Keratinocyte (primary cell): Measurements from ENCODE around the gene TAF1B. TPM values are rescaled to one million over a fixed set of nuclear protein-coding genes. Genes with fewer than 3 reads are reported as not detected.

ENCODE experiments used
- DNase-seq: peaks from one replicate; pipeline ENCODE4 v3.0.0-alpha.2; 2011; ENCODE audit warnings: low read depth, missing footprints, low spot score
- FAIRE-seq: peaks from 2 replicates; lab custom pipeline; 2011; peaks lifted over from hg19 to GRCh38; lab: Jason Lieb, UNC
- H2AFZ ChIP-seq: 2 replicates; pipeline ENCODE4 v1.6.0; 2012; ENCODE audit warnings: low read length, control low read depth, inconsistent platforms; ENCODE audit not compliant: control insufficient read depth
- H3K27ac ChIP-seq: 2 replicates; pipeline ENCODE4 v1.5.1; 2011; ENCODE audit warnings: low read length; ENCODE audit not compliant: control insufficient read depth, insufficient read depth
- H3K27me3 ChIP-seq: 3 replicates; pipeline ENCODE4 v1.6.0; 2011; ENCODE audit warnings: low read length; ENCODE audit not compliant: control insufficient read depth, insufficient read depth; ENCODE audit errors: extremely low read depth
- H3K36me3 ChIP-seq, 2 experiments: 2 replicates in 1 of 2; 3 replicates in 1 of 2; pipeline ENCODE4 v1.5.1; 2011; ENCODE audit warnings: low read length in 2 of 2, mild to moderate bottlenecking in 1 of 2; ENCODE audit not compliant: control insufficient read depth in 2 of 2, insufficient read depth in 2 of 2; ENCODE audit errors: extremely low read depth in 1 of 2
- H3K4me1 ChIP-seq: 3 replicates; pipeline ENCODE4 v1.5.1; 2011; ENCODE audit warnings: low read length; ENCODE audit not compliant: control insufficient read depth, insufficient read depth; ENCODE audit errors: extremely low read depth
- H3K4me2 ChIP-seq: 3 replicates; pipeline ENCODE4 v1.6.0; 2011; ENCODE audit warnings: low read depth, low read length; ENCODE audit not compliant: control insufficient read depth, insufficient read depth; ENCODE audit errors: extremely low read depth
- H3K4me3 ChIP-seq, 3 experiments: fragments of 200-600 bp in 1 of 3; sonication (generic) in 1 of 3; 2 replicates in 2 of 3; 3 replicates in 1 of 3; pipeline ENCODE4 v1.5.1; 2011 to 2016; ENCODE audit warnings: low read length in 3 of 3, mild to moderate bottlenecking in 3 of 3, control low read depth in 2 of 3, inconsistent platforms in 1 of 3, low read depth in 1 of 3, mixed read lengths in 1 of 3, mixed run types in 1 of 3, moderate library complexity in 1 of 3; ENCODE audit not compliant: control insufficient read depth in 2 of 3, insufficient read depth in 2 of 3; ENCODE audit errors: extremely low read depth in 1 of 3
- H3K79me2 ChIP-seq: 2 replicates; pipeline ENCODE4 v1.6.0; 2012; ENCODE audit warnings: low read length; ENCODE audit not compliant: control insufficient read depth, insufficient read depth
- H3K9ac ChIP-seq: 3 replicates; pipeline ENCODE4 v1.6.0; 2011; ENCODE audit warnings: low read length; ENCODE audit not compliant: control insufficient read depth, insufficient read depth; ENCODE audit errors: extremely low read depth
- H3K9me1 ChIP-seq: 3 replicates; pipeline ENCODE4 v1.6.0; 2011; ENCODE audit warnings: low read length; ENCODE audit not compliant: control insufficient read depth, insufficient read depth; ENCODE audit errors: extremely low read depth
- H3K9me3 ChIP-seq: 2 replicates; pipeline ENCODE4 v1.5.1; 2012; ENCODE audit warnings: low read depth, low read length; ENCODE audit not compliant: control insufficient read depth
- H4K20me1 ChIP-seq: 3 replicates; pipeline ENCODE4 v1.6.0; 2011; ENCODE audit warnings: low read length; ENCODE audit not compliant: control insufficient read depth, insufficient read depth; ENCODE audit errors: extremely low read depth
- EZH2 ChIP-seq: IDR thresholded peaks from one replicate; pipeline ENCODE4 v1.6.1; 2012; ENCODE audit warnings: inconsistent platforms, mild to moderate bottlenecking, low read length, moderate library complexity
- dilution Hi-C: fragments of 300-500 bp; cut with MboI; formaldehyde crosslinking; loops from one replicate; pipeline ENCODE4 v1.7.0; 2020; ENCODE audit warnings: low sequenced_read_pairs; ENCODE audit not compliant: extremely low pct_ligation_motif_present
- polyA plus RNA-seq, 5 experiments: library from polyadenylated mRNA; depleted of rRNA in 3 of 5; stranded (reverse) in 3 of 5; stranded (forward) in 1 of 5; unstranded in 1 of 5; fragments of >200 nt; gene quantifications; 1 replicate in 1 of 5; 2 replicates in 3 of 5; 3 replicates in 1 of 5; pipeline versions ENCODE4 v1.2.1 to v1.2.3, GENCODE V29; 2011 to 2012; ENCODE audit warnings: missing spikeins in 2 of 5, low read depth in 1 of 5, low replicate concordance in 1 of 5
- TF ChIP-seq, protein P1 (sequence below), 3 experiments: IDR thresholded peaks in 1 of 3; conservative IDR thresholded peaks in 1 of 3; optimal IDR thresholded peaks in 1 of 3; 2 replicates in 2 of 3; 3 replicates in 1 of 3; pipeline versions ENCODE3 to v1.5.1; 2011; ENCODE audit warnings: low read length in 3 of 3, mild to moderate bottlenecking in 3 of 3, moderate library complexity in 2 of 3, control low read depth in 1 of 3, inconsistent platforms in 1 of 3; ENCODE audit not compliant: insufficient read depth in 2 of 3; ENCODE audit errors: extremely low read depth in 1 of 3

TAF1B gene
- polyA plus RNA-seq, 1 donor (not counting 4 experiments of a cell fraction or from before 2014, with no cell fraction given), result 16.5 TPM

DNA sequence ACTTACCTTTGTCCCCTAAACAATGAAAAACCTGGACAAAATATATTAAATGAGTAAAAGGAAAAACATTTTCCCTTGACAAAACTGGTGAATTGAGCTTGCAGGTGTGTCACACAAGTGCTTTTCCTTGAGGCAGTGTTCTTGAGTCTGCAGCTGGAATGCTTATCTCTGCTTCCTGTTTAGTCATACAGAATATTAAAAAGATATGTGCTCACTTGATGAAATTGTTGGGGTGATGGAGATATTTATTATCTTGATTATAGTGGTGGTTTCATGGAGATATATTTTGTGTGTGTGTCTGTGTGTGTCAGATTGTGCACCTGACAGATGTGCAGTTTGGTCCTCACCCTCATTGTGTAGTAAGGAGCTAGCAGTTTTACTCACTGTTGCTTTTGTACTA lies 3.3 kb downstream of the TAF1B start:
- no peaks in the 10 kb centered on the region for H3K9me1 ChIP-seq
- peak; percentile 68 for FAIRE-seq
- dilution Hi-C loops, result no loop called here
- H3K9ac ChIP-seq, result peak overlapping the region; percentile 13
- no peaks in the 10 kb centered on the region for H4K20me1 ChIP-seq
- H3K4me2 ChIP-seq, result peak overlapping the region; percentile 93
- H3K36me3 ChIP-seq, result peaks cover 4 to 12% of the 10 kb centered on the region in 2 experiments
- peaks cover 12% of the 10 kb centered on the region for H3K79me2 ChIP-seq
- peak overlapping the region; percentile 83 for H3K27ac ChIP-seq
- H3K9me3 ChIP-seq, result no peaks in the 10 kb centered on the region
- peak; percentile 49 for DNase-seq
- H3K4me3 ChIP-seq, result peak overlapping the region in 2 of 3 experiments; percentile 8 to 50
- no peaks in the 10 kb centered on the region for H3K27me3 ChIP-seq
- H3K4me1 ChIP-seq, result peaks cover 40% of the 10 kb centered on the region
- TF ChIP-seq, protein P1, sequence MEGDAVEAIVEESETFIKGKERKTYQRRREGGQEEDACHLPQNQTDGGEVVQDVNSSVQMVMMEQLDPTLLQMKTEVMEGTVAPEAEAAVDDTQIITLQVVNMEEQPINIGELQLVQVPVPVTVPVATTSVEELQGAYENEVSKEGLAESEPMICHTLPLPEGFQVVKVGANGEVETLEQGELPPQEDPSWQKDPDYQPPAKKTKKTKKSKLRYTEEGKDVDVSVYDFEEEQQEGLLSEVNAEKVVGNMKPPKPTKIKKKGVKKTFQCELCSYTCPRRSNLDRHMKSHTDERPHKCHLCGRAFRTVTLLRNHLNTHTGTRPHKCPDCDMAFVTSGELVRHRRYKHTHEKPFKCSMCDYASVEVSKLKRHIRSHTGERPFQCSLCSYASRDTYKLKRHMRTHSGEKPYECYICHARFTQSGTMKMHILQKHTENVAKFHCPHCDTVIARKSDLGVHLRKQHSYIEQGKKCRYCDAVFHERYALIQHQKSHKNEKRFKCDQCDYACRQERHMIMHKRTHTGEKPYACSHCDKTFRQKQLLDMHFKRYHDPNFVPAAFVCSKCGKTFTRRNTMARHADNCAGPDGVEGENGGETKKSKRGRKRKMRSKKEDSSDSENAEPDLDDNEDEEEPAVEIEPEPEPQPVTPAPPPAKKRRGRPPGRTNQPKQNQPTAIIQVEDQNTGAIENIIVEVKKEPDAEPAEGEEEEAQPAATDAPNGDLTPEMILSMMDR (optimal IDR thresholded peaks at IDR 0.05 in 1 of 3, IDR thresholded peaks at IDR 0.05 in 1 of 3, conservative IDR thresholded peaks at IDR 0.05 in 1 of 3; ENCODE audit: extremely low read depth in 1 of 3, insufficient read depth in 2 of 3, low read length in 3 of 3), result no peak
- TF ChIP-seq EZH2, result no peak
- no peak overlapping the region for H2AFZ ChIP-seq

- H3K36me3 ChIP-seq, result peaks cover 6 to 16% of the 10 kb centered on the region in 2 experiments
- no peaks in the 10 kb centered on the region for H3K9me3 ChIP-seq
- peak; percentile 65 for FAIRE-seq
- no peaks in the 10 kb centered on the region for H3K27me3 ChIP-seq
- H3K9me1 ChIP-seq, result no peaks in the 10 kb centered on the region
- H3K9ac ChIP-seq, result no peak overlapping the region
- peaks cover 12% of the 10 kb centered on the region for H3K79me2 ChIP-seq
- DNase-seq, result no peak
- H3K27ac ChIP-seq, result peak overlapping the region; percentile 83
- H3K4me3 ChIP-seq, result peak overlapping the region in 2 of 3 experiments; percentile 8 to 50
- dilution Hi-C loops, result no loop called here
- peaks cover 40% of the 10 kb centered on the region for H3K4me1 ChIP-seq
- H2AFZ ChIP-seq, result peak overlapping the region; percentile 8
- H4K20me1 ChIP-seq, result no peaks in the 10 kb centered on the region
- H3K4me2 ChIP-seq, result peak overlapping the region; percentile 93
- TF ChIP-seq EZH2, result no peak
- TF ChIP-seq, protein P1 (optimal IDR thresholded peaks at IDR 0.05 in 1 of 3, IDR thresholded peaks at IDR 0.05 in 1 of 3, conservative IDR thresholded peaks at IDR 0.05 in 1 of 3; ENCODE audit: extremely low read depth in 1 of 3, insufficient read depth in 2 of 3, low read length in 3 of 3), result no peak
Measured at GRCh38 chr2:9847140-9847539, 3.9 kb downstream of the TAF1B start.
